IMR-90 (cell line): ENCODE results near the gene NUPR1. TPM values are rescaled to one million over a fixed set of nuclear protein-coding genes. Genes with fewer than 3 reads are reported as not detected.

ENCODE experiments used
- ATAC-seq: fragments of 200-7000 bp; cut with Tn5 transposase; 2 replicates; pipeline ENCODE4 v1.9.1; 2020; ENCODE audit warnings: low read depth, mild to moderate bottlenecking, moderate library complexity
- BruUV-seq: library from RNA; stranded (reverse); fragments of 400-500 nt; replicated peaks from 2 replicates; lab custom pipeline; 2021; lab: Mats Ljungman, UMichigan
- CTCF ChIA-PET: fragments of 300-600 bp; formaldehyde crosslinking; extraction: SDS; loops from one replicate; lab custom pipeline; 2021; ENCODE audit warnings: antibody characterized with exemption; lab: Yijun Ruan, JAX
- POLR2A ChIA-PET: fragments of 300-600 bp; sonication (Branson Sonifier 250); formaldehyde crosslinking; loops from one replicate; lab custom pipeline; 2022; ENCODE audit warnings: antibody characterized with exemption; ENCODE audit not compliant: unreplicated experiment; lab: Charles Lee
- DNase-seq: peaks from one replicate; pipeline ENCODE4 v3.0.0; 2013
- H2AFZ ChIP-seq: replicated peaks from 2 replicates; pipeline ENCODE3; 2013; ENCODE audit warnings: low read length, mild to moderate bottlenecking; ENCODE audit not compliant: poor library complexity
- H2AK5ac ChIP-seq: 2 replicates; pipeline ENCODE4 v1.6.1; 2013; ENCODE audit warnings: low read depth, low read length, inconsistent platforms
- H2AK9ac ChIP-seq: replicated peaks from 2 replicates; pipeline ENCODE3; 2013; ENCODE audit warnings: mild to moderate bottlenecking, low read depth, low read length, moderate library complexity; ENCODE audit not compliant: poor library complexity
- H2BK120ac ChIP-seq: 2 replicates; pipeline ENCODE4 v1.6.1; 2013; ENCODE audit warnings: low read depth, low read length, inconsistent platforms
- H2BK15ac ChIP-seq: 3 replicates; pipeline ENCODE4 v1.6.1; 2013; ENCODE audit warnings: low read depth, low read length, inconsistent platforms
- H2BK20ac ChIP-seq: 2 replicates; pipeline ENCODE4 v1.6.1; 2013; ENCODE audit warnings: low read depth, mild to moderate bottlenecking, inconsistent platforms, low read length, moderate library complexity
- H2BK5ac ChIP-seq: 2 replicates; pipeline ENCODE4 v1.6.1; 2013; ENCODE audit warnings: mild to moderate bottlenecking, low read depth, low read length, inconsistent platforms; ENCODE audit not compliant: poor library complexity, severe bottlenecking
- H3K14ac ChIP-seq: replicated peaks from 2 replicates; pipeline ENCODE4 v1.6.1; 2013; ENCODE audit warnings: low read depth, low read length, inconsistent platforms
- H3K18ac ChIP-seq: 2 replicates; pipeline ENCODE4 v1.6.1; 2013; ENCODE audit warnings: low read depth, low read length, control low read depth
- H3K23ac ChIP-seq: 2 replicates; pipeline ENCODE4 v1.6.1; 2013; ENCODE audit warnings: low read depth, low read length, inconsistent platforms
- H3K27ac ChIP-seq: 2 replicates; pipeline ENCODE4 v1.5.1; 2013; ENCODE audit warnings: mild to moderate bottlenecking, control low read depth, low read length; ENCODE audit not compliant: insufficient read depth
- H3K27me3 ChIP-seq: 2 replicates; pipeline ENCODE4 v1.6.1; 2013; ENCODE audit warnings: low read length; ENCODE audit not compliant: control insufficient read depth, insufficient read depth
- H3K36me3 ChIP-seq: 2 replicates; pipeline ENCODE4 v1.6.1; 2013; ENCODE audit warnings: low read length, mixed read lengths; ENCODE audit not compliant: control insufficient read depth, insufficient read depth
- H3K4ac ChIP-seq: 2 replicates; pipeline ENCODE4 v1.6.1; 2013; ENCODE audit warnings: low read depth, low read length, inconsistent platforms
- H3K4me1 ChIP-seq: 2 replicates; pipeline ENCODE4 v1.6.1; 2013; ENCODE audit warnings: low read length, mixed read lengths; ENCODE audit not compliant: control insufficient read depth, insufficient read depth
- H3K4me2 ChIP-seq: 2 replicates; pipeline ENCODE4 v1.6.1; 2013; ENCODE audit warnings: low read depth, mild to moderate bottlenecking, control low read depth, low read length, moderate library complexity
- H3K4me3 ChIP-seq: 2 replicates; pipeline ENCODE4 v1.5.1; 2013; ENCODE audit warnings: low read depth, mild to moderate bottlenecking, control low read depth, low read length, moderate library complexity; ENCODE audit not compliant: insufficient read depth
- H3K56ac ChIP-seq: 2 replicates; pipeline ENCODE4 v1.6.1; 2013; ENCODE audit warnings: low read length, inconsistent platforms; ENCODE audit not compliant: insufficient read depth; ENCODE audit errors: extremely low read depth
- H3K79me1 ChIP-seq, 2 experiments: 2 replicates each; pipeline ENCODE4 v1.6.1; 2013; ENCODE audit warnings: low read length in 2 of 2, inconsistent platforms in 1 of 2, low read depth in 1 of 2
- H3K9ac ChIP-seq: 2 replicates; pipeline ENCODE4 v1.6.1; 2013; ENCODE audit warnings: low read depth, low read length, control low read depth
- H3K9me1 ChIP-seq: 2 replicates; pipeline ENCODE4 v1.6.1; 2013; ENCODE audit warnings: low read length, inconsistent platforms; ENCODE audit not compliant: insufficient read depth
- H3K9me3 ChIP-seq: 2 replicates; pipeline ENCODE4 v1.6.1; 2013; ENCODE audit warnings: low read length; ENCODE audit not compliant: control insufficient read depth, insufficient read depth
- H4K20me1 ChIP-seq: 2 replicates; pipeline ENCODE4 v1.6.1; 2013; ENCODE audit warnings: low read length, inconsistent platforms; ENCODE audit not compliant: insufficient read depth
- H4K5ac ChIP-seq: 2 replicates; pipeline ENCODE4 v1.6.1; 2013; ENCODE audit warnings: mild to moderate bottlenecking, low read depth, low read length, control low read depth
- H4K8ac ChIP-seq, 2 experiments: 2 replicates each; pipeline ENCODE4 v1.6.1; 2013; ENCODE audit warnings: low read depth in 2 of 2, low read length in 2 of 2, control low read depth in 1 of 2, inconsistent platforms in 1 of 2
- H4K91ac ChIP-seq: 2 replicates; pipeline ENCODE4 v1.6.1; 2013; ENCODE audit warnings: low read depth, low read length, inconsistent platforms; ENCODE audit not compliant: insufficient read depth
- CEBPB ChIP-seq: IDR thresholded peaks from 2 replicates; pipeline ENCODE4 v1.6.1; 2012; ENCODE audit warnings: low read depth, low read length, improper control_type of control experiment
- RFX5 ChIP-seq: IDR thresholded peaks from 2 replicates; pipeline ENCODE4 v1.8.0; 2012; ENCODE audit warnings: low read depth, mild to moderate bottlenecking, low read length, moderate library complexity
- USF2 ChIP-seq: fragments of 150-350 bp; IDR thresholded peaks from 2 replicates; pipeline ENCODE4 v1.6.1; 2017; ENCODE audit warnings: mild to moderate bottlenecking, antibody characterized with exemption, low read length, low read depth
- WGBS, 2 experiments: methylation state at CpG; one replicate each; pipeline versions ENCODE4 v1.1.5 to v1.1.7; 2013; ENCODE audit warnings: missing lambda C conversion rate in 2 of 2; ENCODE audit not compliant: insufficient read length in 1 of 2; ENCODE audit errors: extremely low coverage in 2 of 2; 5-methylcytosine and 5-hydroxymethylcytosine counted together
- dilution Hi-C: fragments of 300-500 bp; cut with HindIII; formaldehyde crosslinking; loops from one replicate; pipeline ENCODE4 v1.14.3; 2018; ENCODE audit warnings: low sequenced_read_pairs; ENCODE audit not compliant: unreplicated experiment
- in situ Hi-C: fragments of 300-500 bp; cut with MboI; formaldehyde crosslinking; loops from 3 replicates; pipeline ENCODE4 v1.14.3; 2019; ENCODE audit warnings: low sequenced_read_pairs, inconsistent platforms, mixed read lengths
- intact Hi-C: fragments of 100-400 bp; cut with micrococcal nuclease; formaldehyde crosslinking; loops from 2 replicates; pipeline ENCODE4 v1.10.0; 2022
- polyA plus RNA-seq, 3 experiments: library from polyadenylated mRNA; depleted of rRNA; stranded (reverse); fragments of >200 nt; gene quantifications; 2 replicates each; pipeline ENCODE4 v1.2.3, GENCODE V29; 2012; ENCODE audit warnings: low replicate concordance in 1 of 3
- total RNA-seq: library from RNA; depleted of rRNA; stranded (reverse); fragments of >200 nt; gene quantifications from 2 replicates; pipeline ENCODE4 v1.2.3, GENCODE V29; 2012

NUPR1 gene
- total and polyA plus RNA-seq, 2 of the 4 experiments (the other 2 are of a cell fraction), result 10.2 to 27.9 TPM

- ChIA-PET CTCF (no interaction called here), POLR2A (no interaction called here)
- DNase-seq (no peak), ATAC-seq (no peak)
- Histone ChIP-seq H4K91ac (no peak within 1 kb of the TSS), H3K4me3 (no peak within 1 kb of the TSS), H2AK5ac (no peak within 1 kb of the TSS), H3K27me3 (peaks cover 13% of the 10 kb centered on the region), H2BK120ac (no peak within 1 kb of the TSS), H3K4me2 (no peak within 1 kb of the TSS), H2BK15ac (no peak within 1 kb of the TSS), H3K18ac (no peak within 1 kb of the TSS), H4K20me1 (no peaks in the 10 kb centered on the region), H4K8ac (no peak within 1 kb of the TSS), H4K5ac (no peak within 1 kb of the TSS), H3K23ac (no peak within 1 kb of the TSS), H3K56ac (no peak within 1 kb of the TSS), H2BK5ac (no peak within 1 kb of the TSS), H2AK9ac (peak within 1 kb of the TSS; percentile 50), H3K9me1 (no peaks in the 10 kb centered on the region), H3K79me1 (peaks cover 0 to 13% of the 10 kb centered on the region in 2 experiments; a peak in 3 of 4 replicates), H3K4ac (no peak within 1 kb of the TSS), H3K9me3 (no peaks in the 10 kb centered on the region), H3K9ac (no peak within 1 kb of the TSS), H2AFZ (peak within 1 kb of the TSS; percentile 69), H3K14ac (no peak within 1 kb of the TSS), H3K36me3 (no peaks in the 10 kb centered on the region), H2BK20ac (no peak within 1 kb of the TSS), H3K4me1 (no peaks in the 10 kb centered on the region), H3K27ac (no peak within 1 kb of the TSS)
- no peak for TF ChIP-seq USF2
- TF ChIP-seq CEBPB, result no peak
- TF ChIP-seq RFX5, result no peak
- intact Hi-C loops, result loop anchor here (5.0 kb wide), 1 partner anchor 43 kb away; the partner anchor contains the start of gene NUPR1
- BruUV-seq, result no TSS peak
- in situ Hi-C loops, result no loop called here
- dilution Hi-C loops, result no loop called here
- WGBS, 2 experiments, result 64% methylated on average over 3 of the region's 12 CpGs; no CpG with 5 or more reads in 1 of the 2 experiments
Observed at GRCh38 chr16:28494121-28494851, 44.5 kb downstream of the NUPR1 start, which contains the start of gene APOBR. APOBR (plus strand) TSS chr16:28494643; CDS start chr16:28494682, 39 bp downstream.
